Left cardiac atrium (tissue), 4 donors: ENCODE measurements around the gene TMPRSS6. TPM values are rescaled to one million over a fixed set of nuclear protein-coding genes. Genes with fewer than 3 reads are reported as not detected.

Experiments
- ATAC-seq, 2 donors: fragments of 200-7000 bp; cut with Tn5 transposase; one replicate each; pipeline ENCODE4 v1.9.1; 2020; ENCODE audit warnings: mild to moderate bottlenecking in 2 of 2, moderate library complexity in 2 of 2
- DNase-seq: peaks from one replicate; pipeline ENCODE4 v3.0.0-alpha.2; 2020
- intact Hi-C, 2 donors: fragments of 100-400 bp; cut with DNase I; formaldehyde crosslinking; loops; one replicate each; pipeline versions ENCODE4 v1.14.1 to v1.15.1; 2022 to 2023
- total RNA-seq, 2 donors: library from RNA; stranded (reverse); fragmentation: NEBNext Ultra II Directional; extraction: Animal tissue kit (Norgen Biotek cat#: 25700); gene quantifications; one replicate each; pipeline ENCODE4 v1.2.1, GENCODE V29; 2021
- donor health status: DM: no; HTN: yes; CAD: no.
- donor health status: DM: no; HTN: yes; CAD: no; lungs with severe emphysema.
- donor health status: DM: yes; HTN: yes; CAD: no.
- donor health status: Dilated cardiomyopathy.

The TMPRSS6 gene
- total RNA-seq, 2 donors from 2014 or later, result not detected

DNA sequence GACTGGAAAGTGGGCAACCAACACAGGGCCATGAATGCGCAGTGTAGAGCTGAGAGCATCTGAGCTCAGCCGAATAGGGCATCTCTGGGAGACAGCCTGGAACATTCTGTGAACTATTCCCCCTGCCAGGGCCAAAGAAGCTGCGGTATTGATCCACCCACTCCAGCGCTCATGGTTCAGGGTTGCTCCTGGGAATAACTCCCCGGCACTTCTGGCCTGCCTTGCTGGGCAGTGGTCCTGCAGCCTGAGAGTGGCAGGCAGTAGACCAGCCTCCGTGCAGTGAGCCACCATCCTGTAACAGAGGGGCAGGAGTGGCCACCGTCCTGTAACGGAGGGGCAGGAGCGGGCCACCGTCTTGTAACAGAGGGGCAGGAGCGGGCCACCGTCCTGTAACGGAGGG lies 12.2 kb downstream of the TMPRSS6 start:
- intact Hi-C loops, result no loop called here
- DNase-seq (no peak), ATAC-seq (no peak)

DNA sequence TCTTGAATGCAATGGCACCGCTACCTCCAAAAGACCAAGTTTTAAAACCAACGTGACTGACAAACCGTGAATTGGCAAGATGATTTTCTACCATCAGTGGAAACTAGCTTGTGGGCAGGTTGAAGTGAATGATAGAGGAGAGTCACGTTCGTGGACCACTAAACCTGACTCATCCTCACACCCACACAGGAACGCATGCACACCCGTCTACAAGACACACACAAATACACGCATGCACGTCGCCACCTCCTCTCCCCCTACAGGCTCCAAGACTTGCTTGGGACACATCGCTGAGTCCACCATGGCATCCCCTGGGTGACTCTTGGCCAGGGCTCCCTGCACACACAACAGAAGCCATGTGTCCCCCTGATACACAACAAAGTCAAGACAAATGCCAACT lies 14.4 kb downstream of the TMPRSS6 start:
- intact Hi-C loops, result no loop called here
- DNase-seq (no peak), ATAC-seq (no peak)

DNA sequence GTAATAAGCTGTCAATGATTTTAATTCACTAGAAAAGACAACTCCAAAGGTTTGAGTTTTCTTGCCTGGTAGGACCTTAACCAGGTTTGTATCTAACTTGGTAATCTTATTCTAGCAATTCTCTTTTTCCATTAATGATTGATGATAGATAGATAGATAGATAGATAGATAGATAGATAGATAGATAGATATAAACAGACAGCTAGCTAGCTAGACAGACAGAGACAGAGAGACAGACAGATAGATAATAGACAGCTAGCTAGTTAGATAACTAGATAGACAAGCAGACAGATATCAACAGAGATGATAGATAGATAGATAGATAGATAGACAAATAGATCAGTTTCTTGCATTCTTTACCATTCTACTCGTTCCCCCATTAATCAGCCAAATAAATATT lies 15.3 kb downstream of the TMPRSS6 start:
- DNase-seq, result no peak
- intact Hi-C loops, result no loop called here
- ATAC-seq, result no peak

DNA sequence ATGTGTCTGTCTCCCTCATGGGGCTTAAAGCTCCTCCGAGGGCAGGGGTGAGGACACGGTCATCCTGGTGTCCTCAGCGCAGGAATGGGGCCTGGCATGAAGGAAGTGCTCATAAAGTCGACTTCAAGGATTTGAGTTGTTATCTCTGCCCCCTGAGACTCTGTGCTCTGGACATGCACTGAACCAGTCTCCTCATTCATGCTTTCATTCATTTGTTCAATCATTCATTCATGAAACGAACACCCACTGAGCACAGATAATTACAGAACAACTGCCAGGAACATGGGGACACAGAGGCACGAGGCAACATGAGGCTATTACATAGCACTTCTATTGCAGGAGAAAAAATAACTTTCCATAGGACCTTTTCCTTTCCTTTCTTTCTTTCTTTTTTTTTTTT lies 16.5 kb downstream of the TMPRSS6 start:
- intact Hi-C loops, result no loop called here
- ATAC-seq, result no peak

DNA sequence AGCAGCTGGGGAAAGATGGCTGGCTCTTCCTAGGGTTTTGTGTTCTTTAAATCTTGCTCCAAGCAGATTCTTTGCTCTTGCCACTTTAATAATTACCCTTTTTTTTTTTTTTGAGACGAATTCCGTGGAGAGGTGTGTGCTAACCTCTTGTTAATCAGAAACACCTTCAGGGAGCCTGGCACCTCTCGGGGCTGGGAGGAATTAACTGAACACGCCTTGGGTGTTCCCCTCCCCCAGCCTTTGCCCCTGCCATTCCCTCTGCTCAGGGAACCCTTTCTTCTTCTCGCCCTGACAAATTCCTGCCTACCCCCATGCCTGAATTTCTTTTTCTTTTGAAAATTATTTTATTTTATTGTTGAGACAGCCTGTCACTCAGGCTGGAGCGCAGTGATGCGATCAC lies 17.5 kb downstream of the TMPRSS6 start:
- intact Hi-C loops, result no loop called here
- DNase-seq, result no peak
- ATAC-seq, result peak in 1 of 2 donors; percentile 37

More for the DNA sequence above, 16.5 kb downstream of the TMPRSS6 start:
- DNase-seq, result no peak

DNA sequence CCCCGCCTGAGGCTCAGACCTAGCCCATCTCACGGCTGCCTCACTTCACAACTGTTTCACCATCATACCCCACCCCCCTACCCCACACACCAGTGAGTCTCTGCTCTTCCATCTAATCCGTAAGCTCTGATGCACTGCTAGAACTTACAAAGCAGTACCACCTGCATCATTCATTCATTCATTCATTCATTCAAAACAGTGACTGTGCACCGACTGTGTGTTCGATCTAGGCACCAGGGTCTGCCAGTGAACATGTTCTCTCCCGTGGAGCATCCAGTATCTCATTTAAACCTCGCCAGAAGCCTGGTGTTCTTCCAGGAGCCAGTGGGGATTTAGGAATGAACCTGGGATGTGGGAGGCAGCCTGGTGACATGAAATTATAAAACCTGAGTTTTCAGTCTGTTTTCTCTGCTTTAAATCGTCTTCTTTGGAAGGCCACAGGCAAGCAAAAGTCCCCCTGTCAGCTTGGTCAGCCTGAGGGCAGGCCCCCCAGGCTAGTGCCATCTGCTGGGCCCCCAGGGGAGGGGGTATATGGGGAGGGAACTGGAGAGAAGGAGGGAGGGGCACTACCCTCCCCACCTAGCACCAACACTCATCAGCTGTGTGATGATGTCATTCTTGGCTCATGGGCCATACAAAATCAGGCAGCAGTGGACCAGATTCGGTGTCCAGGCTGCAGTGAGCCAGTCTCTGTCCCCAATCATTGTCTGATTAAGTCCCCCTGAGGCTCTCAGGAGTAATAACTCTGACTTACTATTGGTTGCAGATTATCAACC lies 18.4 kb downstream of the TMPRSS6 start:
- intact Hi-C loops, result no loop called here
- ATAC-seq (peak in 1 of 2 donors; percentile 55), DNase-seq (no peak)

DNA sequence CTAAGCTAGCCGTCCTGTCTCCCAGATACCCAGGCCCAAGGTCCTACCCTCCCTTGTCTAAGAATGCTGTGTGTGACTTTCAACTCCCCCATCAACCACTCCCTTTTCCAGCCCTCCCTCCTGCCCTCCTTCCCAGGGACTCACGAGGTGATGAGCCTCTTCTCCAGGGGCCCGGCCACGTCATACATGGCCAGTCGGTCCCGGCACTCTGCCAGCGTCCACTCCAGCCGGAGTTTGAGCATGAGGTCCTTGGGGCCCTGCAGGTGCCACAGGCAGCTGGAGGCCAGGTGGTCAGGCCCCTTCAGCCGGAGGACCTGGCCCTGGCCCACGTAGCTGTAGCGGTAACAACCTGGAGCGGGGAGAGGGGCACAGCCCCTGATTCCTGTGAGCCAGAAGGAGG lies 20.1 kb downstream of the TMPRSS6 start:
- intact Hi-C loops, result no loop called here
- DNase-seq (no peak), ATAC-seq (no peak)

DNA sequence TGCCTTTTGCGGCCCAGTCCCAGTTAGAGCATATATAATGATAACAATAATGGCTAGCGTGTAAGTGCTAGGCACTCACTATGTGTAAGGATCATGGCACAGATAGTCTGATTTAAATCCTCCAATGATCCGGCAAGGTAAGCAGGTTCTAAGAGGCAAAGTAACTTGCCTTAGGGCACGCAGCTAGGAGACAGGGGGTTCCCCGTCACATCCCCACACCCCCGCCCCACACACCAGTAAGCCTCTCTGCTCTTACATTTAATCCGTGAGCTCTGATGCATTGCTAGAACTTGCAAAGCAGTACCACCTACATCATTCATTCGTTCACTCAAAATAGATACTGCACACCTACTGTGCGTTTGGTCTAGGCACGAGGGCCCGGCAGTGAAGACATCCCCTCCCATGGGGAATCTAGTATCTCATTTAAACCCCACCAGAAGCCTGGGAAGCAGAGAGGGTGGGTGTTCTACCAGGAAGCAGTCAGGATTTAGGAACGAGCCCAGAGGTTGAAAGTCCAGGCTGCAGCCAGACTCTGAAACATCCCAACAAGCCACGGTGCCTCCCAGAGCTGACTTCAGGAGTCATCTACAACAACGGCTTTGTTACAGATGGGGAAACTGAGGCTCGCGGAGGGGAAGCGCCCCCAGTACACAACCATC lies 20.6 kb downstream of the TMPRSS6 start:
- intact Hi-C loops, result no loop called here
- DNase-seq (no peak), ATAC-seq (no peak)

DNA sequence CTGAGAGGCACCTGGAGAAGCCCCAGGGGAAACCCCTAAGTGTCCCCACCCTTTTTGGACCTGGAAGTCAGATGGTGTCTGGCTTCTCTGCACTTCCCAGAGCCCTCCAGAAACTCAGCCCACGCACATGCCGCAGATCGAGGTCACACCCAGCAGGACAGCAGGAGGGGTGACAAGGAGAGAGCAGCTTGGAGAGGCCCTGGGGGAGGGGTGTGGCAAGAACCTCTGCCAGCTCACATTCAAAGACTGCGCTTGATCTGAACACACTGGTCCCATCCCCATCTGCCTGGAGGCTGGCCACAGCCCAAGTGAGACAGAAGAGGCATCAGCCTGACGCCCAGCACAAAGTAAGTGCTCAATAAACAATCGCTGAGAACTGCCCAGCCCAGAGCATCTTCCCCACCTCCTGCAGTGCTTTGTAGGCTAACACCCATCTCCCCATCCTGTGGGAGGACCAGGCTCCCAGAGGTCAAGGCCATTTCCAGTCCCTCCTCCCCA lies 21.4 kb downstream of the TMPRSS6 start:
- ATAC-seq (no peak), DNase-seq (no peak)
- intact Hi-C loops, result no loop called here

DNA sequence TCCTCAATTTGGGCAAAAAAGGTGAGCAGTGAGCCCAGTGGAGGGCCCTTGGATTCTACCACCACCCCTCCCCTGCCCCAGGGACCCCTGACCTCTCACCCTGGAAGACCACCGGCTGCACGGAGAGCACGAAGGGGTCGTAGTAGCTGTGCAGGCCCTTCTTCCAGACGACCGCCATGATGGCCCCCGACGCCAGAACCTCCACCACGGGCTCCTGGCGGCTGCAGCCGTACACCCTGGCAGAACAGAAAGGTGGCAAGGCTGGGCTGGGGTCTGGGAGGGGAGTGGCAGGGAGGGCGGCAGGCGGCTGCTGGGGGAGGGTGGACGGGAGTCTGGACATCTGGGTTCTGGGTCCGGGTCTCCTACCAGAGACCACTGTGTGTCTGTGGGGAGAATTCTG lies 23.3 kb downstream of the TMPRSS6 start:
- no peak for DNase-seq
- intact Hi-C loops, result no loop called here
- ATAC-seq, result no peak

DNA sequence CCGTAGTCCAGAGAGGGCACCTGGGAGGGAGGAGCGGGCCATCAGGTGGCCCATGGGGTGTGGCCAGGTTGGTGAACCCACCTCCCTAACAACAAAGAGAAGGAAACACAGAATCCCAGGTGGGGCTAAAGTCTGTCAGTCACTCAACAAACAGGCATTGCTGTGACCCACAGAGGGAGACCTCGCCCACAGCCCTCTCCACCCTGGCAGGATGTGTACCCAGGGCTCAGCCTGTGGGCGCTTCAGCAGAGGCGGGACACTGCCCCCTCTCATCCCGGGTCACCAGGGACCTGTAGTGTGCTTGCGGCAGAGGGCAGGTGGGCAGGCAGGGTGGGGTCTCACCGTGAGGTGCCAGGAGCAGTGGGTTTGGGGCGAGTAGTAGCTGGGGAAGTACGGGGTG lies 25.1 kb downstream of the TMPRSS6 start:
- intact Hi-C loops, result no loop called here
- no peak for DNase-seq
- ATAC-seq, result no peak

DNA sequence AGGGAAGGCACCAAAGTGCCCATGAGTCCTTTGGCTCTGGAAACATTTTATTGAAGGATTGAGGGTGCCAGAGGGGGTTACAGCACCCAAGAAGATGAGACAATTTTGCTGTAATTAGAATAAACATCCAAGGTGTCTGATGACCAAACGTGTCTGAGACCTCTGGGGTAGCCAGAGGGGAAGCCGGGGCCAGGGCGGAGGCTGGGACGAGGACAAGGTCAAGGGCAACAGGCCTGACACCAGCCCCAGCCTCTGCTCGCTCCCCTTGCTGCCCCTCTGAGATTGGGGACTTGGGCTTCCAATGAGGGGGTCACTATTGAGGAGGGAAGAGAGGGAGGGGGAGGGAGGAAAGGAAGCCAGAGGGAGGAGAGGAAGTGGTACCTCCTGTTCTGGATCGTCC lies 25.6 kb downstream of the TMPRSS6 start:
- intact Hi-C loops, result no loop called here
- DNase-seq, result no peak

DNA sequence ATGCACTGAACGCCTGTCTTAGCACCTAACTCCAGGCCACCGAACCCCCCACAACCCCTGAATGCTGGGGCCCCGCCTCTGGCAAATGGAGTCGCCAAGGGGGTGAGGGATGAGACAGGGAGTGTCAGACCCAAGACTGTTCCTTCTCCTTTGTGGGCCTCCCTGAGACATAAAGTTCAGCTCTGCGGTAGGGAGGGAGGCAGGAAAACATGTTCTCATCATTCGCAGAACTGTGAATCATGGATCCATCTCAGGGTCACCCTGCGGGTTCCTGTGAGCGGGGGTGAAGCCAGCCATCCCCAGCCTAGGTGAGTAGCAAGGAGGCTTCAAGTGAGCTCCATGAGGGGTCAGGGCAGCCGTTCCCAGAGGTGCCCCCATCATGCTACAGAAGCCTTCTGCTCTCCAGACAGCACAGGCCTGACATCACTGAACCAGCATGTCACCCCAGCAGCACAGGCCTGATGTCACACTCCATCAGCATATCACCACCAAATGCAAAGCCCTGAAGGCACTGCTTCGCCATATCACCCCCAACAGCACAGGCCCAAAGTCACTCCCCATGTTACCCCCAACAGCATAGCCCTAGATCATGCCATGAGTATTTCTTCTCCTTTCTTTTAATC lies 27.2 kb downstream of the TMPRSS6 start:
- intact Hi-C loops, result no loop called here
- ATAC-seq (no peak), DNase-seq (no peak)

More for the DNA sequence above, 25.6 kb downstream of the TMPRSS6 start:
- no peak for ATAC-seq

DNA sequence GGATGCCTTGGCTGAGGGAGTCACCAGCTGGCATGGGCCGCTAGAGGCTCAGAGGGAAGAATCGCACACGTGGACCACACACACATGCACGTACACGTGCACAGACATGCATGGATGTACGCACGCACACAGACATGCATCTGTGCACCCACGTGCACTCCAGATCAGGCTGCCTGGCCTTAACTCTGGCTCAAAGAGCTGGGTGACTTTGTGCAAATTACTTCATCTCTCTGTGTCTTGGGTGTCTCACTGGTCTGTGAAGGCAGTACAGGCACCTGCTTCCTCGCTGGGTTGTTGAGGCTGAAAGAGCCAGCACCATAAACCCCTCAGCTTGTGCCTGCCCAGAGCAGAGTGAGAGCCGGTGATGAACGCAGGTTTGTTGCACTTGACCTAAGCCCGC lies 28.7 kb downstream of the TMPRSS6 start:
- DNase-seq, result no peak

DNA sequence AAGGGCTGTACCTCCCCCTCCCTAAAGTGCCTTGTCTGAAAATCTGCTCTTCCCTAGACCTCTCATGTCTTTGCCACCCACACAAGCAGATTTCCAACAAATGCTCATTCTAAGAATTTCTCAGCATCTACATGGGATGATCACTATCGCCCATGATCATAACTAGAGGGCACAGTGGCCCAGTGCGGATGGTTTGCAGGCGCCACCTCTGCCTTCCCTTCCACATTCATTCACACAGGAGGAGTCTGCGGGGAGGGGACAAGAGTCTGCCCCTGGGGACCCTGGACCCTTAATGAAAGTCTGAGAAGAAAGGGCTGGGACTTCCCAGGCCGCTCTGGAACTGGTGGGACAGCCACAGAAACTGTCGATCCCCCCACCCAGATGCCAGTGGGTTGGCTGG lies 29.1 kb downstream of the TMPRSS6 start:
- ATAC-seq (no peak), DNase-seq (no peak)
- intact Hi-C loops, result no loop called here

More for the DNA sequence above, 28.7 kb downstream of the TMPRSS6 start:
- intact Hi-C loops, result no loop called here
- no peak for ATAC-seq

DNA sequence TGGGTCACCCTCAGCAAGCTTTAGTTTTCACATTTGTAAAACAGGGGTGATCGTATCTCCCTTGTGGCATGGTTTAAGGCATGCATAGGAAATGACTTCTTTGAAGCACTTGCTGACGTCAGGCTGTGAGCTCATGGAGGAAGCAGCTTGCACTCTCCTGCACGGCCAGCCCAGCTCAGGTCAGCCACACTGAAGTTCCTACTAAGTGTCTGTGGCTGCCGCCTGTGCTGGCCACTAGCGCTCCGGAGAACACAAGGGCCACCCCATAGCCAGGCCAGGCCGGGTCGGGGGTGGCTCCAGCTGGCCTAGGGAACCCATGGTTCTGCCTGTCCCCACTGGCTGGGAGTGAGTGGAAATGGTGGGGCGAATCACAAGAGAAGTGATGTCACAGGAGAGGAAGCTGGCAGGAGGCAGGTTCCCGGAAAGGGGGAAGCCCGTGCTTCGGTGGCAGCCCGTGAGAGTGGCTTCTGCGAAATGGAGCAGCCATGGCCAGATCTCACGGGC lies 29.8 kb downstream of the TMPRSS6 start:
- DNase-seq (no peak), ATAC-seq (peak in 1 of 2 donors; percentile 56)
- intact Hi-C loops, result loop anchor here in 1 of 2 donors (10.0 kb wide), 1 partner anchor 125 kb away; no protein-coding TSS in a partner anchor

DNA sequence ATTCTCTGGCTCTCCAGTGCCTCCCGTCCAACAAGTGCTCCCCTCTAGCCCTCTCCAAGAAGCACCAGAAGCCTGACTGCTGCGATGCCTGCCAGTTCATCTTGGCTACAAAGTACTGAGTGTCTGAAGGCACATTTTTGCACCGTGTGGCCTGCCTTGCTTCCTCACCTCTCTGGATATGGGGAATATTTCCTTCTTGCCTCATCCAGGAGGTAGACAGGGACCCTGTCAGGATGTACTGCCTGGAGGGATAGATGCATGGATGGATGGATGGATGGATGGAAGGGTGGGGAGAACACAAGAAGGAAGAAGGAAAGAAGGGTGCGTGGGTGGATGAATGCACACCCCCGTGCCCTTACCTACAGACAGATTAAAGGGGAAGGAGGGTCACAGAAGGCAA lies 30.4 kb downstream of the TMPRSS6 start:
- intact Hi-C loops, result loop anchor here in 1 of 2 donors (10.0 kb wide), 1 partner anchor 126 kb away; no protein-coding TSS in a partner anchor
- DNase-seq (no peak), ATAC-seq (no peak)

DNA sequence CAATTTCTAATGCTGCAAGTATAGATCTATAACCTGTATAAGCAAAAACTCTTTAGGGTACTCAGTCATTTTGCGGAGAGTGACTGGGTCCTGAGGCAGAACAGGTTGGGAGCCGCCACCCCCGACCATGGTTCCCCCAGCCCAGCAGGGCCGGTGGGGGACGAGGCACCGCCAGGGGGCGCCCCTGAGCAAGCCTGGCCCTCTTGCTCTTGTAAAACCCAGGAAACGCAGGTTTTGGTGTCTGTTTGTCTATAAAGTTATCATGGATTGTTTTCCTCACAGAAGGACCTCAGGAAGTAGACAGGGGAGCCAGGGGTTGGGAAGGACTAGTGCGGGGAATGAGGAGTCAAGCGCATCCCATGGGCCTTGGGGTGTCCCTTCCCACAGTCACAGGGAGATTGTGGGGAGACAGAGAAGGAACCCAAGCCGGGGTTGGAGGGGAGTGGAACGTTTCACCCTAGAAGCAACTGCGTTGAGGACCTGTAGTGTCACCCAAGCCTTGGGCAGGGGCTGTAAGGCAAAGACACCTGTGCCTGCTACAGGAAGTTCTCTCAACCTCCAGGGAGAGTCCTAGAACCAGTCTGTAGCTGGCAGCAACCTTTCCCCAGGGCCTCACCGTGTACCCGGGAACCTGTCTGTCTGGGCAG lies 31.6 kb downstream of the TMPRSS6 start:
- DNase-seq, result peak; percentile 55
- intact Hi-C loops, result loop anchor here (1.0 to 10.0 kb wide), 2 partner anchors 121 to 127 kb away; no protein-coding TSS in a partner anchor
- ATAC-seq, result peak in 1 of 2 donors; percentile 57

DNA sequence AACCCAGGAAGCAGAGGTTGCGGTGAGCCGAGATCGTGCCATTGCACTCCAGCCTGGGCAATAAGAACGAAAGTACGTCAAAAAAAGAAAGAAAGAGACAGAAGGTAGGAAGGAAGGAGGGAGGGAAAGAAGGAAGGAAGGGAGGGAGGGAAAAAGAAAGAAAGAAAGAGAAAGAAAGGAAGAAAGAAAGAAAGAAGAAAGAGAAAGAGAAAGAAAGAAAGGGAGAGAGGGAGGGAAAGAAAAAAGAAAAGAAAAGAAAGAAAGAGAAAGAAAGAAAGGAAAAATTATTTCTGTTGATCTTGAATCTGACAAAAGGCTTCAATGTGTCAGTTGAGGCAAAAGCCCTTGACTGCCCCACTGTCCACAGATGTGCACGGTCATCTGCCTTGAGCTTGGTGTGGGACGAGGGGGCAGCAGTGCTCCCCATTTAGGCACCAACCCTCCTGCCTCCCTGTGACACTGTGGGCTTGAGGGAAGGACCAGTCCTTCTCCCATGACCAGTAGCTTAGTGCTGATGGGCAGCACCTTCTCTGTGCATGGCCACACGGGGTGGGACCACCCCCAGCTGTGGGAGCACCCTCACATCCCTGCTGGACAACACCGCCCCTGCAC lies 33.6 kb downstream of the TMPRSS6 start:
- ATAC-seq (no peak), DNase-seq (no peak)
- intact Hi-C loops, result loop anchor here in 1 of 2 donors (10.0 kb wide), 1 partner anchor 129 kb away; no protein-coding TSS in a partner anchor
